Hepatocyte (in vitro differentiated cells): Measurements from ENCODE around the gene GRPR.

Experiments
- CTCF ChIP-seq: fragments of 200-600 bp; sonication (generic); IDR thresholded peaks from 2 replicates; pipeline ENCODE4 v1.5.1; 2016; ENCODE audit warnings: antibody characterized with exemption, mild to moderate bottlenecking; ENCODE audit not compliant: poor library complexity
- EZH2 ChIP-seq: fragments of 200-600 bp; sonication (generic); IDR thresholded peaks from 2 replicates; pipeline ENCODE4 v1.6.1; 2016; ENCODE audit warnings: antibody characterized with exemption, mild to moderate bottlenecking, borderline replicate concordance
- EZH2phosphoT487 ChIP-seq: fragments of 200-600 bp; sonication (generic); IDR thresholded peaks from one replicate; pipeline ENCODE4 v1.6.1; 2018; ENCODE audit warnings: antibody characterized with exemption, mild to moderate bottlenecking, low read depth, moderate library complexity; ENCODE audit not compliant: unreplicated experiment, severe bottlenecking

GRCh38 chrX:16186380-16187007 is 63.1 kb downstream of the GRPR start:
- TF ChIP-seq CTCF, result no peak
- TF ChIP-seq EZH2, result no peak
- TF ChIP-seq EZH2phosphoT487, result no peak
